ENCODE data around the gene MID1. TPM values are rescaled to one million over a fixed set of nuclear protein-coding genes. Genes with fewer than 3 reads are reported as not detected.
"Not testable (repeated sequence)": the region's sequence is repeated elsewhere in the genome, so short reads cannot be mapped to it uniquely, and the experiment has no call there.

The MID1 gene
- polyA plus RNA-seq, 4 donors = 12.9 to 28.0 (median 26.7) TPM

GRCh38 chrX:10617999-10618351, 2.4 kb downstream of the MID1 start:
- no peak for DNase-seq (ENCODE audit: low read depth in 4 of 4, low spot score in 3 of 4)

- DNase-seq (ENCODE audit: low read depth in 4 of 4, low spot score in 3 of 4) = no peak
Observed at GRCh38 chrX:10617186-10617998, 3.0 kb downstream of the MID1 start.

- DNase-seq (ENCODE audit: low read depth in 4 of 4, low spot score in 3 of 4) = no peak
Observed at GRCh38 chrX:10615931-10616774, 4.2 kb downstream of the MID1 start.

GRCh38 chrX:10612215-10612614, 8.2 kb downstream of the MID1 start:
- DNase-seq (ENCODE audit: low read depth in 4 of 4, low spot score in 3 of 4) = no peak

GRCh38 chrX:10611441-10612090, 8.8 kb downstream of the MID1 start:
- DNase-seq (ENCODE audit: low read depth in 4 of 4, low spot score in 3 of 4) = no peak

- DNase-seq (ENCODE audit: low read depth in 4 of 4, low spot score in 3 of 4) = no peak
Observed at GRCh38 chrX:10608099-10608498, 12.3 kb downstream of the MID1 start.

GRCh38 chrX:10607233-10607632, 13.2 kb downstream of the MID1 start:
- DNase-seq (ENCODE audit: low read depth in 4 of 4, low spot score in 3 of 4) = no peak

- no peak for DNase-seq (ENCODE audit: low read depth in 4 of 4, low spot score in 3 of 4)
Observed at GRCh38 chrX:10603612-10604011, 16.8 kb downstream of the MID1 start.

GRCh38 chrX:10602646-10603045, 17.7 kb downstream of the MID1 start:
- no peak for DNase-seq (ENCODE audit: low read depth in 4 of 4, low spot score in 3 of 4)

GRCh38 chrX:10600479-10600878, 19.9 kb downstream of the MID1 start:
- no peak for DNase-seq (ENCODE audit: low read depth in 4 of 4, low spot score in 3 of 4)

- no peak for DNase-seq (ENCODE audit: low read depth in 4 of 4, low spot score in 3 of 4)
Observed at GRCh38 chrX:10598540-10598939, 21.8 kb downstream of the MID1 start.

- no peak for DNase-seq (ENCODE audit: low read depth in 4 of 4, low spot score in 3 of 4)
Observed at GRCh38 chrX:10597871-10598270, 22.5 kb downstream of the MID1 start.

GRCh38 chrX:10591363-10592335, 28.7 kb downstream of the MID1 start:
- no peak for DNase-seq (ENCODE audit: low read depth in 4 of 4, low spot score in 3 of 4)

- DNase-seq (ENCODE audit: low read depth in 4 of 4, low spot score in 3 of 4) = not testable (repeated sequence)
Observed at GRCh38 chrX:10589787-10590186, 30.6 kb downstream of the MID1 start.

GRCh38 chrX:10589098-10589497, 31.3 kb downstream of the MID1 start:
- no peak for DNase-seq (ENCODE audit: low read depth in 4 of 4, low spot score in 3 of 4)

- not testable (repeated sequence) for DNase-seq (ENCODE audit: low read depth in 4 of 4, low spot score in 3 of 4)
Observed at GRCh38 chrX:10584882-10585281, 35.5 kb downstream of the MID1 start.

- DNase-seq (ENCODE audit: low read depth in 4 of 4, low spot score in 3 of 4) = no peak
Observed at GRCh38 chrX:10582945-10583344, 37.4 kb downstream of the MID1 start.

- no peak for DNase-seq (ENCODE audit: low read depth in 4 of 4, low spot score in 3 of 4)
Observed at GRCh38 chrX:10582215-10582733, 38.1 kb downstream of the MID1 start.

- no peak for DNase-seq (ENCODE audit: low read depth in 4 of 4, low spot score in 3 of 4)
Observed at GRCh38 chrX:10579112-10580011, 41.0 kb downstream of the MID1 start.

All from left renal pelvis (tissue), 4 donors.